ENCODE data around the gene PPP1R3D.

The PPP1R3D gene

DNA sequence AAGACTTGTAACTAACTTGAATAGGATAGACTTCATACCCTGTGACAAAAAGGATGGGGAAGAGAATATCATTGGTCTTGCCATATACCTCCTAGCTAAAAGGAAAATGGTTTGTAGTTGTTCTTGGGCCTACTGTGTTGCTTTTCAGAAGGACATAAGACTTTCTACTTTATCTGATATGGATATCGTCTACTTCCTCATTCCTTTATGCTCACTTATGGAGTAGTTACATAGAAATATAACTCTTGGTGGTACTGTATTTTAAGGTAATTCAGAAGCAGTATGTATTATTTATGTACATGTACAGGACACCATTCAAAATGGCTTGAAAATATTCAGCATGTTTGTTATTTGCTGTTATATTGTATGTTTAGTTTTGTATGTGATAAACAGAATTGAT lies 8.1 kb upstream of the PPP1R3D start:
- no peak for DNase-seq (ENCODE audit: low spot score)

DNA sequence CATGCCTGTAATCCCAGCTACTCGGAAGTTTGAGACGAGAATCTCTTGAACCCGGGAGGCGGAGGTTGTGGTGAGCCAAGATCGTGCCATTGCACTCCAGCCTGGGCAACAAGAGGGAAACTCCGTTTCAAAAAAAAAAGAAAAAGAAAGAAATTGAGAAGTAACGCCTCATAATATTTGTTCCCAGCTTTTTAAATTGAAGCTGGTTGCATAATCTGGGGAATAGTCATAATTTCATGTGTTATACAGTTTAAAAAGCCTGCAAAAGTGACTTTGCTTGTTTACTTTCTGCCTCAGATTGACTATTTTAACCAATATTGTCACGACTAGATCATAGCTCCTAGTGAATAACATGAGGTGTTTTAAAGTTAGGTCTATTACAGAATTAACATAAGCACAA lies 7.3 kb upstream of the PPP1R3D start:
- DNase-seq (ENCODE audit: low spot score): no peak

DNA sequence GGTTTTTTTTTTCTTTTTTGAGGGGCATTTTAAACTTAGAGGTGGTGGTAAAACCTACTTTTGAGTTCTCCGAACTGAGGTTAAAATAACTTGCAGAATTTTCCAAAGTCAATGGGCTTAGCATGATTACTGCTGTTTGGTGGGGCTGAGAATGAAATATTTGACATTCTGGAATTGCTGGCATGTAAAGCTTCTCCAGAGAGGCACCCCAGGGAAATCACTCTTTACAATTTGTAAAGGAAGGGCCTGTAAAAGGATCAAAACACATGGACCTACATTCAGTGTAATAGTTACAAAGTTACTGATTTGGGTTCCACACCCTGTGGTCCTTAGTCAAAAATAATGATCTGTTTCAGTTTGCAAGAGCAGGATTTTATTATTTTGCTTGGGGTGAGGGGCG lies 5.6 kb upstream of the PPP1R3D start:
- no peak for DNase-seq (ENCODE audit: low spot score)

DNA sequence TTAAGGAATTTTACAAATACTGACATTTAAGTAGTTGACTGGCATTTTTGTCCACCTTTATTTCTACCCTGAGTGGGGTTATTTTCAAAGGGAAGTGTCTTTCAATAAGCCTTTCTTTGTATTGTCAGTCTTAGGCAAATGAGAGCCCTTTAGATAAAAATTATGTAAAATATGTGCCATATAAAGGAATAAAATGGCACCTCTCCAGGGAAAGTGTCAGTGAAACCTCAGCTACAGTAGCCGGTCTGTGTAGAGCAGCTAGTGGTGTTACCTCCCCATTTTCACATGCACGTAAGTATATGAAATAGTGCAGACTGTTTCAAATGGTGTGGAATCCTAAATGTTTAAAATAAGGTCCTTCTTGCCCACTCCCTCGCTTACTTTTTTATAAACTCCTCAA lies 5.1 kb upstream of the PPP1R3D start:
- no peak for DNase-seq (ENCODE audit: low spot score)

DNA sequence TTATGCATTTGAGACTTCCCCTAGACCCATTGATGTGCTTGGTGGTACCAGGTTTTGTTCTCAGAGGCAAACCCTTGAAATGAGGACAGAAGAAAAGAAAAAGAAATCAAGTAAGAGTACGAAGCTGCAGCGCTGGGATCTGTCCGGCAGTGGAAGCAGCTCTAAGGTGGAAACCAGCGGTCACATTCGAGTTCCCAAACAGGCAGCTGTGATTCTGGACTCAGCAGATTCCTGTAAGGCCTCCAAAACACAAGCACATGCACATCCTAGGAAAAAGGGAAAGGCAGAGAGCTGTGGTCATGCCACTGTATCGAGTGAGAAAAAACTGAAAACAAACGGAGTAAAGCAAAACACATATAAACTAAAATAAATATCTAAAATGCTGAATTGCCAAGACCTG lies 4.6 kb upstream of the PPP1R3D start:
- DNase-seq (ENCODE audit: low spot score): no peak

DNA sequence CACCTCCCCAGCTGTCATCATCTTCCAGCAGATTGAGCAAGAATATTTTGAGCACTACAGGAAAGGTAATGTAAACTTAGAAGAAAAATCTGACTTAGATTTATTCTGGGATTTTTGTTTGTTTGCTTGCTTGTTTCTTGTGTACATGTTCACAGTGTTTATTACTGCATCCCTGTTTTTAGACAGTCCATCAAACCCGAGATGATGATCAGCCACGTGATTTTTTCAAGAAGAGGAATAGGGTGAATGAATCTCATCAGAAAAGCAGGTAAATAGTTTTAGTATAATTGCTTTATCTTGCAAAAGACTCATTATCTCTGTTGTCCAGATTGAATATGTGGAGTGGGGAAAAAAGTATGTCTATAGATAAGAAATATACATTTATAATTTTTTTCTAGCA lies 2.1 kb upstream of the PPP1R3D start:
- DNase-seq (ENCODE audit: low spot score): no peak

DNA sequence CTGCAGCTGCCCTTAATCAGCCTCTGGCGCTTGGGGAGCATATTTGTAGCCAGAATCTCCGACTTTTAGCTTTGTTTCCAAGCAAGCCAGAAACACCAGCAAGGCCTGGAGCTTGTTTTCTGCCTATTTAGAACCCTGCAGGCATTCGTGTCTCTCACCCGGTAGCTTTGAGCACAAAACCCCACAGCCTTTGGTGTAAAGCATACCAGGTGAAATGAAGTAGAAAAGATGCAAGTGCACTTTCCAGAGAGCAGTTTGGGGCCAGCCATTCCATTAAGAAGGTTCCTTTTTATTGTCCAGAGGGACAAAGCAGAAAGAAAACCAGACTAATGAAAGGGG lies 820 bp upstream of the PPP1R3D start:
- DNase-seq (ENCODE audit: low spot score): no peak

DNA sequence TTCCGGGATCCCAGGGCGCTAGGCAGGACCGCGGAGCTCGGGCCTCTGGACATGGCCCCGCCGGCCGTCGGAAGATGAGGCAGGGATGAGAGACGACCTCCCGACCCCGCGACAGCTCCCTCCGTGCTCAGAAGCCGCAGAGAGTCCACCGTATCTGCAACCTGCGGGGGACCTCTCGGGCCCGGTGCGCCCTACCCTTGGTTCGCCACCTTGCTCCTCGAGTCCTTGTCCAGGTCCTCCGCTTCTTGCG lies 301 bp downstream of the PPP1R3D start:
- DNase-seq (ENCODE audit: low spot score): no peak

DNA sequence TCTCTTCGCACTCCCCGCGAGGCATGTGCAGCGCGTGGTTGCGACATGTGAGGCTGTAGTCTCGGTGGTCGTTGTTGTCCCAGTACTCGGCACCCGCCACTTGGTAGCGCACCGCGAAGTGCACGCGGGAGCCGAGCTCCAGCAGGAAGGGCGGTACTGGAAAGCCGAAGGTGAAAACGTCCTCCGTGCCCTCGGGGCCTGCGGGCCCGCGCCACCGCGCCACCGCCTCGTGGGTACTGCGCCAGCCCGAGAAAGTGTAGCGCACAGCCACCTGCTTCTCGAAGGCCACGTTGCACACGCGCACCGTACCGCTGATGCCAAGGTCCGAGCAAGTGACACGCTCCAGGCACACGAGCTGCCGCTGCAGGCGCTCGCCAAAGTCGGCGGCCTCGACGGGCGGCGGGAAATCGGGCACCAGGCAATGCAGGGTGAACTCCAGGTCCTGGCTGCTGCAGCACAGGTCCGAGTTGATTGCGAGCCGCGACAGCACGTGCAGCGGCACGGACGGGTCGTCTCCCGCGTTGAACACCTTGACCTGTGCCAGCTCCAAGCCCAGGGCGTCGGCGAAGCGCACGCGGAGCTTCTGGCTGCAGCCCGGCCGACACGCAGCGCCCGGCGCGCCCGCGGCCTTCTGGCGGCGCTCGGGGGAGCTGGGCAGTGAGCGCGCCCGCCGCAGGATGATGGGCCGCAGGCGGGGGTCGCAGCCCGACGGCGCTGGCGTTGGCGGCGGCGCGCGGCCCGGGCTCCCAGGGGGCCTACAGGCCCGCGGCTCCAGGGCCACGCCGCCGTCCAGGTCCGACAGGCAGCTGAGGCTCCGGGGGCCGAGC lies 840 bp downstream of the PPP1R3D start:
- peak; percentile 10 for DNase-seq (ENCODE audit: low spot score)

DNA sequence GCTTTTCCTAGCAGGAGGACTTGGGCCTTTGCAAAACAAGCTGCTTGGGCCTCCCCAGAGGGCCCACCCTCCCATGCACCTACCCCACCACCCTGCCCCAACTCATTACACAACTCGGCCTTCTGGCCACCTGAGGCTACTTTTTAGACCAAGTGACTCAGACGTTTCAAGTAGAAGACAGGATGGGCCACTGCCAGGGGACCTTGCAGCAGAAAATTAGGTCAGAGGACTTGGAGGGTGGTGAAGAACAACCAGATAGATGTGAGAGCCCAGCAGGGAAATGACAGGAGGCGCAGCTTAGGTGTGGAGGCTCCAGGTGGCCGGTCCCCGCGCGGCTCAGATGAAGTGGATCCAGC lies 1.4 kb downstream of the PPP1R3D start:
- peak; percentile 33 for DNase-seq (ENCODE audit: low spot score)

DNA sequence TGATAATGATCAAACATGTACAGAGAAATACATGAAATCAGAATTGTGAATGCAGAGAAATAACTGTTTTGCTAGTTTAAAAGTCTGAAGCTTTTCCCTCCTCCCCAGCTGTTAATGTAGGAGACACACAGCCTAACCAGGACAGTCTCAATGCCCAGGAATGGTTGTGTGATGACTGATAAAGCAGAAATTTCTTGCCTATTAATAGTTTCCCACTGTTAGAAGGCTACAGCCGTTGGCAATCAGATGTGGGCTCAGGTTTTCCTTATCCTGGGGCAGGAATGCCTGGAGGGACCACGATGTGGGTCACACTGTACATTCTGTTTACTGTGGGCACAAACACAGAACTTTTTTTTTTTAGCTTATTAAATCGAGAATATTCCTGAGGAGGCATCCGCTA lies 1.9 kb downstream of the PPP1R3D start:
- peak; percentile 67 for DNase-seq (ENCODE audit: low spot score)

DNA sequence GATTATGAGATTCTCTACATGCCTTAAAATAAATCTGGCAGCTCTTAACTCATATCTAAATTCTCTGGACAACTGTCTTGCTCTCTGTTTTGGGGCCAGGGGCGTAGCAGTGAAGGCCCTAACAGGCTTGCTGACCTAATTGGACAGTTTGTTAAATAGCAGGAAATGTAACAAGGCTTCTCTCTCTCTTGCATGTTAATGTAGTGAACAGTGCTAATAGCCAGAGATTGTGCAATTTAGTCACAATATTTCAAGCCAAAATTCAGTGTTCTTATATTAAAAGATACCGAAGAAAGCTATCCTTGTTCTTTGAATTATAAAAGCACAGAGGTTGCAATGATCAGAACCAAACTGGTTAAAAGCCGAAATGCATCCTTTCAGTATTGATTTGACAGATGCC lies 3.0 kb downstream of the PPP1R3D start:
- no peak for DNase-seq (ENCODE audit: low spot score)

DNA sequence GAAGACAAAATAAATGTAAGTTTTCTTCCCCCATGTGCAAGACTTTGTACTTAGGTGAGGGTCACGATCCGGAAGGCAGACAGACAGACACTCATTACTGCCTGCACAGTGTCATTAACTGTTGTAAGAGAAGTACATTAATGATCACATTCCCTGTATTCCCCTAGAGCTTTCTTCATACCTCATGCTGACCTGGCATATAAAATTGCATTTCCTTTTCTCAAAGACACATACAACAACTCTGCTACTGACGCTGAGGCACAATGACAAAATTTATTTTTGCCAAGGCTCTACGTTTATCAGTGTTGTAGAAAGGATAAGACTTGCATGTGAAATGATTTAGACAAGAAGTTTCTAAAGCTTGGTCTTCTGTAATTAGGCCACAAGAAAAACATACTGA lies 3.7 kb downstream of the PPP1R3D start:
- DNase-seq (ENCODE audit: low spot score): no peak

DNA sequence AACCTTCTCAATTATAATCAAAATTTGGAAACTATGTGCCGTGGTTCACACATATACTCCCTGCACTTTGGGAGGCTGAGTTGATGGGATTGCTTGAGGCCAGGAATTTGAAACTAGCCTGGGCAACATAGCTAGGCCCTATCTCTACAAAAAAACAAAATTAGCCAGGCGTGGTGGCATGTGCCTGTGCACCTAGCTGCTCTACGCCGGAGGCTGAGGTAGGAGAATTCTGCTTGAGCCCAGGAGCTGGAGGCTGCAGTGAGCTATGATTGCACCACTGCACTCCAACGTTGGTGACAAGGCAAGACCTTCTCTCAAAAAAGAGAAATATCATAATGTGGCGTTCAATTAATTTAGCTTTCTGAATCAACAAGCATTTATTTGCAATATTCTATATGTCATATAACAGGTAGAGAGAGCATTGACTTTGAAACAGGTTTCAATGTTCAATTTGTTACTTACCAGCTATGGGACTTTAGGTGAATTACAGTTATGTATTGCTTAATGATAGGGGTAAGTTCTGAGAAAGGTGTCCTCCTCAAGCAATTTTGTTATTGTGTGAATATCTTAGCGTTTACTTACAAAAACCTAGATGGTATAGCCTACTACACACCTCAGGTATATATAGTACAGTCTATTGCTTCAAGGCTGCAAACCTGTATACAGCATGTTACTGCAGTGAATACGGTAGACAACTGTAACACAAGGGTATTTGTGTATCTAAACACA lies 4.5 kb downstream of the PPP1R3D start:
- DNase-seq (ENCODE audit: low spot score): no peak

DNA sequence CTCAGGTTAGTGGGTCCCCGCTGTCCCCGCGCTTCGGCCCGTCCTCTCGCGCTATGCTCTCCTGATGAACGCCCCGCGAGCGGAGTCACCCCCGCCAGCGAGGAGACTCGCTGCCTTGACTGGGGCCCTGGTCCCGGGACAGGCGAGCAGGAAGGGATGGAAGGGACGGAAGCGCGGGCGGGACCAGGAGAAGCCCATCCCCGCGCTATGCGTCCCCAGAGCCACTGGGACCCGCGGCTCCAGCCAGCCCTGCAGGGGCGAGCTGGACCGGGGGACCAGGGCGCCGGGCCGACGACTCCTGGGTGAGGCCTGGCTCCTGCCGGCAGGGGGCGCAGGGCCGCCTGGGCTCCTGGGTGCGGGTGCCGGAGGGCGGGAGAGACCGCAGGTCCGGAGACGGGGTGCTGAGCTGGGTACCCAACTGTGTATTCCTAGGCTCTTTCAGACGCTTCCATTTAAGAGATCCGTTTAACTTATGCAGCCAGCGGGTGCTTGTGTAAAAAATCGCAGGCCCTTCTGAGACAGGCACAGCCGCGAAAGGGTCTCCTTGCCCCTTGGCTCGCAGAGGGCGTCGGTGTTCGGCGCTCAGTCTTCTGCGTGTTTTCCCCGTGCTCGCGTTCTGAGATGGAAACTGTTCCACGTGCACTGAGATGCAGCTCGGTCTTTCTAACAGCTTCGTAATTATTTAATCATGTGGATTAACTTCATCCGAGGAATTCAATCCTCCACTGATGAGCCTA lies 6.1 kb downstream of the PPP1R3D start:
- peak; percentile 76 for DNase-seq (ENCODE audit: low spot score)

DNA sequence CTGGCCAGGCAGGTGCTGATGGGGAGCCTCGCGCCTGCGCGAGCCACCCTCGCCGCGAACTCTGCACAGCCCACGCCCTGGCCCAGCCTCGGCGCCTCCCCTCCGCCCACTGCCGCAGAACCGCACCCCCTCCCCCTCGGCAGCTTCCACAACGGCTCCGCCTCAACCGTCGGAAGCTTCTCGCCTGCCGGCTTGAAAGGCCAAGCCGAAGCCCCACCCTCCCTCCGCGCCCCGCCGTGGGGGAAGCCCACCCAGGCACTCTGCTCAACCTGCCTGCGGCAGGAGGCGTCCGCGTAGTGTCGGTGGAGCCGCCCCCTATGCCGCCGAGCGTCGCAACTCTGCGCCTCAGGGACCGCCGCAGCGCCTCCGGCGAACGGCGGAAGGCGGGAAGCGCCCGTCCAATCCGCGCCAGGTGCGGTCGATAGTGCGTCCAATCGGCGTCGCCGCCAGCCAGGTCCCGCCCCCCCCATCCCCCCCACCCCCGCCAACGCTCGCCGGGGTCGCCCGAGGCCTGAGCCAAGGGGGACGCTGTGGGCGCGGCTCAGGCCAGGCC lies 6.7 kb downstream of the PPP1R3D start, which contains the start of gene SYCP2:
Gene SYCP2 (minus strand): TSS at position 342 of the 553 bp plus-strand sequence. CDS start 11,224 bp downstream, outside the sequence.
- DNase-seq (ENCODE audit: low spot score): peak; percentile 35

DNA sequence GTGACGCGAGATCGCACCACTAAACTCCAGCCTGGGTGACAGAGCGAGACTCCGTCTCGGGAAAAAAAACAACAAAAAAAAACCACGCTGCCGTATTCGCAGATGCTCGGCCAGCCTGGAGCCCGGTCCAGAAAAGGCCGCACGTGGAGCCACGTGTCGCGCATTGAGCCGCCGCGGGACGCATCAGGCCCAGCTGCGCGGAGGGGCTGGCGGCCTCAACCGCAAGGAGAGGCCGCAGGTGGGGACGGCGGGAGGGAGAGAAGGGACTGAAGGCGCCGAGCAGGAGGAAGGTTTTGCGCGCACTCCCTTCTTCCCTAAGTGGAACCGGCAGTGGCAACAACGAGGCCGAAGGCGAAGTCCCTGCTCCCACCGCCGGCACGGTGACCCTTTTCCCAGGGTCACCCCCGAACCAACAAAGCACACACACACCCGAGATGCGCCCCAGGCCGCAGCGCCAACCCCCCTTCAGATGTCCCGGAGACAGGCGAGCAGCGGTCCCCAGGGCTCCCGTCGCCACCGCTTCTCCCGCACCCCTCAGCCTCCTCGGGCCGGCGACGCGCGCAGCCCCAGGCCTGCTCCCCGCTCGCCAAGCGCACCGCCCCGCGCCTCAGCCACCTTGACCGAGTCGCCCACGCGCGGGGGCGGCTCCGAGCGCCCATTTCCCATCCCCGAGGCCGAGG lies 7.3 kb downstream of the PPP1R3D start:
- DNase-seq (ENCODE audit: low spot score): no peak

DNA sequence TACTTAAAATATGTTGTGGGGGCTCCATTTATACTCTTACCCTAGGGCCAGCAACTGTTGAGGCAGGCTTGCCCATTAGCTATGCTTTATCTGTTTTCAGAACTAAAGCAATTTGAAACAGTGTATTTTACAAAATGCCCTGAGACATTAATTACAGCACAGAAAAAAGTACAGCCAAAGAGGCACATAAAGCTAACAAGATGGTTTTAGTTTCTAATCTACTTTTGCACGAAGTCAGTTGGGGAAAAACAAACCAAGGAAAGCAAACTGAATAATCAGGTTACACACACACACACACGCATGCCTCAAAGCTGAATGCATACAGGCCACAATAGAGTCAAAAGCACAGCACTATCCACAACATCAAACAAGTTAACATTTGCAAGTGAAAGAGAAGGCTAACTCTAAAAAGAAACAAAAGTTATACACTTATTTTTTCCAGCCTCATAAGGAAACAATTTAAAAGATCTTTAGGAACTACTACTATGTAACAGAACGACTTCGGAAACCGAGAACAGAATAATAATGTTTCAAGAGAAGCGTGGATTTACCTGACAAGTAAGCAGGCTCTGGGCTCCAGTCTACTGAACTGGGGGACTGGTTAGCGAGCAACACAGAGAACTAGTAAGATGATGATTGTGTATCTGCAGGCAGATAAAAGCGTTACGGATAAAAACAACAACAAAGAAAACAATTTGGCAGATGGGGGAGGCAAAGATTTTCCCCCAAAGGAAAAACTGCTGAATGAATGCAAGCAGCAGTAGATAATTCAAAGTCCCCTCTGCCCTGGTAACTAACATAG lies 8.4 kb downstream of the PPP1R3D start:
- DNase-seq (ENCODE audit: low spot score): no peak

DNA sequence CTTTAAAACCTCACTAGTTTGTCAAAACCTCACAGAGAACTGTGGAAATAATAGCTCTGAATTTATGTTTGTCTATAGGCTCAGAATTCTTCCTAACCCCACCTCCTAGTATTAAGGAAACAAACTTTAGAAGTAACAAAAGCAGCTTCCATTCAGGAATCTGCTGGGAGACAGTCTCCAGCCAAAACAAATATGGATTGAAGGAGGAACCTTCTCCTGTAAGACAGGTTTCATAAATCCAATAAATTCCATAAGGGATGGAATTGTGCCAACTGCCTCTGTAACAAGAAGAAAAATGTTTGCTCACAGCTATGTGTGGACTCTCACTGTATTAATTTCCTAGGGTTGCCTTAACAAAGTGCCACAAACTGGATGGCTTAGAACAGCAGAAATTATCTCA lies 14.2 kb downstream of the PPP1R3D start:
- DNase-seq (ENCODE audit: low spot score): no peak

DNA sequence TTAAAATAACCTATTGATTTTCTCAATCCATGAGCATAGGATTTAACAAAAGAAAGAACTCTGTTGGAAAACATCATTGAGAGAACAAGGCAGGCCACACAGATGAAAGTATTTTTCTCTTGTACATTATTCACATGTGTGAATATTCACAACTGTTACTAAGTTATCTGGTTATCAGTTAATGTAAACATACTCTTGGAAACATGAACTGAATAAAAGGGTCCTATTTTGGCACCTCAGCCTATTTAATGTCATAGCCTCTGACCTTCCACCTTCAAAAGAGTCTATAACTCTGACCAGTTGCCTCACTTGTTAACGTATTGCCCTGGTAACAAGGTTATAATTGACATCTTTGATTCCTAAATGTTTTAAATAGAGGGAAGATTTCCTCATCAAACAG lies 14.7 kb downstream of the PPP1R3D start:
- no peak for DNase-seq (ENCODE audit: low spot score)

DNA sequence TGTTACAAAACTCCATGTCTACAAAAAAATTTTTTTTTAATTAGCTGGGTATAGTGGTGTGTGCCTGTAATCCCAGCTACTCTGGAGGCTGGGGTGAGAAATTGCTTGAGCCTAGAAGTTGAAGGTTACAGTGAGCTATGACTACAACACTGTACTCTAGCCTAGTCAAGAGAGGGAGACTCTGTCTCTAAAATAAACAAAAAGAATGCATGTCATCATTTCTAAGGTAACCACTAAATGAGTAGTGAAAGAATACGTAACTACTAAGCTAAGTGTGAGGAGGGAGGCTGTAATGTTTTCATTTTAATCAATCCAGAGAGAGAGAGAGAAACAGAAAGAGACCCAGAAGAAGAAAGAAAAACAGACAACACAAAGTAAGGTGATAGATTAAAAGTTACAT lies 16.6 kb downstream of the PPP1R3D start:
- peak; percentile 13 for DNase-seq (ENCODE audit: low spot score)

DNA sequence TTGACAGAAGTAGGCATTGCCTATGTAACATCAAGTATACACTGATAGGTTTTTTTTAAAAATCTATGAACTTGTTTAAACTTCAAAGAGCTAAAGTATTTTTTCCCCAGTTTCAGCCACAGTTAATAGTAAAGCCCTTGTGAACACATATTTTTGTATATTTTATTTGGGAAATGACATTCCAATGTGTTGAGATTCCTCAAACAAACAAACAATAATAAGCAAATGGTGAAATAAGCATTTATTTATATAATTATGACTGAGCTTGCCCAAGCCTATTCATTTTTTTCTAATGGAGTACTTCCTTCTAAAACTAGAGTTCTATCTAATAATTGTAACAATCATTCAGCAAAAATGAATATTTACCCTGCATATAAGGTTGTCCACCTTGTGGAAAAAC lies 19.2 kb downstream of the PPP1R3D start:
- DNase-seq (ENCODE audit: low spot score): no peak
